DMS53 treated with DMSO at 0.1 percent for 48 hours (cell line): Measurements from ENCODE around the gene SGCA.

Experiments used
- DNase-seq: peaks from one replicate; lab custom pipeline; 2025; ENCODE audit not compliant: unreplicated experiment; lab: John Stamatoyannopoulos, UW

Gene SGCA

GRCh38 chr17:50181591-50182560, 16.1 kb downstream of the SGCA start:
- no peak for DNase-seq

- no peak for DNase-seq
These were observed 17.1 kb downstream of the SGCA start for GRCh38 chr17:50182783-50183420.

- no peak for DNase-seq
These were observed 17.7 kb downstream of the SGCA start for GRCh38 chr17:50183421-50183994.

GRCh38 chr17:50184064-50184463, 18.3 kb downstream of the SGCA start:
- DNase-seq, result no peak

GRCh38 chr17:50184611-50185398, 19.0 kb downstream of the SGCA start:
- DNase-seq, result no peak

GRCh38 chr17:50185631-50186471, 20.0 kb downstream of the SGCA start:
- no peak for DNase-seq

GRCh38 chr17:50186661-50187393, 21.0 kb downstream of the SGCA start:
- DNase-seq, result no peak

- DNase-seq, result no peak
These were observed 21.6 kb downstream of the SGCA start for GRCh38 chr17:50187394-50187725.

GRCh38 chr17:50187751-50188530, 22.1 kb downstream of the SGCA start:
- DNase-seq, result no peak

GRCh38 chr17:50188531-50188920, 22.7 kb downstream of the SGCA start:
- no peak for DNase-seq

- no peak for DNase-seq
These were observed 23.2 kb downstream of the SGCA start for GRCh38 chr17:50188921-50189549.

- DNase-seq, result no peak
These were observed 23.9 kb downstream of the SGCA start for GRCh38 chr17:50189550-50190292.

GRCh38 chr17:50190293-50190602, 24.4 kb downstream of the SGCA start:
- no peak for DNase-seq

GRCh38 chr17:50190603-50191358, 25.0 kb downstream of the SGCA start:
- no peak for DNase-seq

- DNase-seq, result no peak
These were observed 25.7 kb downstream of the SGCA start for GRCh38 chr17:50191359-50192143.

GRCh38 chr17:50192144-50192617, 26.4 kb downstream of the SGCA start:
- DNase-seq, result no peak
